Natural killer cell (primary cell): ENCODE measurements around the gene BAIAP3. TPM values are rescaled to one million over a fixed set of nuclear protein-coding genes. Genes with fewer than 3 reads are reported as not detected.

Source experiments
- ATAC-seq, 3 donors: fragments of 150-1000 bp in 2 of 3; fragments of 200-7000 bp in 1 of 3; cut with Tn5 transposase; 1 replicate in 1 of 3; 2 replicates in 2 of 3; pipeline ENCODE4 v1.10.0; 2021; ENCODE audit warnings: mild to moderate bottlenecking in 2 of 3, moderate library complexity in 2 of 3
- DNase-seq, 2 donors: peaks; one replicate each; pipeline versions ENCODE4 v3.0.0 to v3.0.0-alpha.2; 2013 to 2021; ENCODE audit warnings: mixed read lengths in 1 of 2
- H3K27ac ChIP-seq: one replicate; pipeline ENCODE4 v1.5.1; 2013; ENCODE audit warnings: mild to moderate bottlenecking, low read length
- H3K27me3 ChIP-seq: one replicate; pipeline ENCODE4 v1.6.1; 2013; ENCODE audit warnings: low read length; ENCODE audit not compliant: control insufficient read depth, insufficient read depth
- H3K36me3 ChIP-seq: one replicate; pipeline ENCODE4 v1.6.1; 2013; ENCODE audit warnings: low read length; ENCODE audit not compliant: control insufficient read depth, insufficient read depth
- H3K4me1 ChIP-seq: one replicate; pipeline ENCODE4 v1.6.1; 2013; ENCODE audit warnings: low read length; ENCODE audit not compliant: control insufficient read depth, insufficient read depth
- H3K4me3 ChIP-seq: one replicate; pipeline ENCODE4 v1.5.1; 2013; ENCODE audit warnings: low read length
- H3K9me3 ChIP-seq: one replicate; pipeline ENCODE4 v1.6.1; 2013; ENCODE audit warnings: low read length; ENCODE audit not compliant: control insufficient read depth, insufficient read depth
- H3K27ac Mint-ChIP-seq, 2 donors: one replicate each; pipeline ENCODE4 v1.8.0; 2022; ENCODE audit warnings: mild to moderate bottlenecking in 2 of 2, mixed read lengths in 2 of 2, moderate library complexity in 1 of 2
- H3K27me3 Mint-ChIP-seq, 2 donors: one replicate each; pipeline ENCODE4 v1.8.0; 2022; ENCODE audit warnings: low read depth in 2 of 2, mixed read lengths in 2 of 2
- H3K36me3 Mint-ChIP-seq: one replicate; pipeline ENCODE4 v1.8.0; 2022; ENCODE audit warnings: mixed read lengths
- H3K4me1 Mint-ChIP-seq, 2 donors: one replicate each; pipeline ENCODE4 v1.8.0; 2022; ENCODE audit warnings: mixed read lengths in 2 of 2
- H3K4me3 Mint-ChIP-seq: one replicate; pipeline ENCODE4 v1.8.0; 2022; ENCODE audit warnings: mild to moderate bottlenecking, moderate library complexity, mixed read lengths
- H3K9me3 Mint-ChIP-seq, 2 donors: one replicate each; pipeline ENCODE4 v1.8.0; 2022; ENCODE audit warnings: mixed read lengths in 2 of 2
- CTCF ChIP-seq: fragments of 200-600 bp; IDR thresholded peaks from one replicate; pipeline ENCODE4 v1.8.0; 2022; ENCODE audit warnings: antibody characterized with exemption
- WGBS: methylation state at CpG from one replicate; pipeline ENCODE4 v1.1.7; 2013; ENCODE audit warnings: missing lambda C conversion rate; ENCODE audit not compliant: insufficient coverage; 5-methylcytosine and 5-hydroxymethylcytosine counted together
- intact Hi-C: fragments of 100-400 bp; cut with micrococcal nuclease; formaldehyde crosslinking; loops from one replicate; pipeline ENCODE4 v1.14.2; 2022
- total RNA-seq, 4 donors: library from RNA; stranded (reverse); fragments of 120-200 nt in 1 of 4; gene quantifications; one replicate each; pipeline versions ENCODE4 v1.2.3 to v1.2.4, GENCODE V29; 2013 to 2022

BAIAP3 gene
- total RNA-seq, 3 donors from 2014 or later (not counting 1 experiment from before 2014, with no cell fraction given): 17.7 to 21.7 (median 19.9) TPM

GRCh38 chr16:1354815-1355540 is 21.5 kb downstream of the BAIAP3 start:
- DNase-seq (no peak), ATAC-seq (no peak)
- intact Hi-C loops: loop anchor here (10.0 kb wide), 1 partner anchor 350 kb away; the partner anchor contains the start of gene MAPK8IP3
- H3K4me3 Mint-ChIP-seq: no peak overlapping the region
- H3K4me1 Mint-ChIP-seq: peaks cover 27 to 61% of the 10 kb centered on the region in 2 donors
- peaks cover 25% of the 10 kb centered on the region for H3K4me1 ChIP-seq
- no peaks in the 10 kb centered on the region for H3K9me3 ChIP-seq
- 90% methylated on average over 49 of the region's 49 CpGs for WGBS
- no peaks in the 10 kb centered on the region for H3K9me3 Mint-ChIP-seq
- H3K36me3 Mint-ChIP-seq: no peaks in the 10 kb centered on the region
- peak overlapping the region in 1 of 2 donors; percentile 21 for H3K27ac Mint-ChIP-seq
- no peaks in the 10 kb centered on the region for H3K27me3 ChIP-seq
- peaks cover 3% of the 10 kb centered on the region for H3K36me3 ChIP-seq
- H3K27me3 Mint-ChIP-seq: no peaks in the 10 kb centered on the region
- no peak for TF ChIP-seq CTCF
- H3K4me3 ChIP-seq: no peak overlapping the region
- no peak overlapping the region for H3K27ac ChIP-seq

GRCh38 chr16:1355591-1355990 is 22.1 kb downstream of the BAIAP3 start:
- Histone ChIP-seq H3K27me3 (no peaks in the 10 kb centered on the region), H3K27ac (no peak overlapping the region), H3K9me3 (no peaks in the 10 kb centered on the region), H3K4me3 (no peak overlapping the region), H3K36me3 (peaks cover 3% of the 10 kb centered on the region), H3K4me1 (peaks cover 19% of the 10 kb centered on the region)
- H3K27ac Mint-ChIP-seq: peak overlapping the region in 1 of 2 donors; percentile 21
- no peaks in the 10 kb centered on the region for H3K9me3 Mint-ChIP-seq
- no peak for DNase-seq
- no peak for ATAC-seq
- no peak for TF ChIP-seq CTCF
- intact Hi-C loops: loop anchor here (10.0 kb wide), 1 partner anchor 349 kb away; the partner anchor contains the start of gene MAPK8IP3
- 93% methylated on average over 15 of the region's 15 CpGs for WGBS
- no peak overlapping the region for H3K4me3 Mint-ChIP-seq
- no peaks in the 10 kb centered on the region for H3K27me3 Mint-ChIP-seq
- peaks cover 27 to 55% of the 10 kb centered on the region in 2 donors for H3K4me1 Mint-ChIP-seq
- no peaks in the 10 kb centered on the region for H3K36me3 Mint-ChIP-seq

GRCh38 chr16:1356061-1356900 is 22.8 kb downstream of the BAIAP3 start:
- no peaks in the 10 kb centered on the region for H3K27me3 ChIP-seq
- peaks cover 6% of the 10 kb centered on the region for H3K36me3 ChIP-seq
- no peak for TF ChIP-seq CTCF
- no peaks in the 10 kb centered on the region for H3K36me3 Mint-ChIP-seq
- intact Hi-C loops: loop anchor here (10.0 kb wide), 1 partner anchor 349 kb away; the partner anchor contains the start of gene MAPK8IP3
- no peak overlapping the region for H3K4me3 Mint-ChIP-seq
- no peak overlapping the region for H3K27ac Mint-ChIP-seq
- no peaks in the 10 kb centered on the region for H3K9me3 ChIP-seq
- H3K4me3 ChIP-seq: no peak overlapping the region
- H3K27me3 Mint-ChIP-seq: no peaks in the 10 kb centered on the region
- ATAC-seq (no peak), DNase-seq (no peak)
- 93% methylated on average over 33 of the region's 33 CpGs for WGBS
- no peaks in the 10 kb centered on the region for H3K9me3 Mint-ChIP-seq
- H3K4me1 ChIP-seq: peaks cover 12% of the 10 kb centered on the region
- peaks cover 27 to 49% of the 10 kb centered on the region in 2 donors for H3K4me1 Mint-ChIP-seq
- H3K27ac ChIP-seq: no peak overlapping the region
